ENCODE results near the gene YJEFN3.

DNA sequence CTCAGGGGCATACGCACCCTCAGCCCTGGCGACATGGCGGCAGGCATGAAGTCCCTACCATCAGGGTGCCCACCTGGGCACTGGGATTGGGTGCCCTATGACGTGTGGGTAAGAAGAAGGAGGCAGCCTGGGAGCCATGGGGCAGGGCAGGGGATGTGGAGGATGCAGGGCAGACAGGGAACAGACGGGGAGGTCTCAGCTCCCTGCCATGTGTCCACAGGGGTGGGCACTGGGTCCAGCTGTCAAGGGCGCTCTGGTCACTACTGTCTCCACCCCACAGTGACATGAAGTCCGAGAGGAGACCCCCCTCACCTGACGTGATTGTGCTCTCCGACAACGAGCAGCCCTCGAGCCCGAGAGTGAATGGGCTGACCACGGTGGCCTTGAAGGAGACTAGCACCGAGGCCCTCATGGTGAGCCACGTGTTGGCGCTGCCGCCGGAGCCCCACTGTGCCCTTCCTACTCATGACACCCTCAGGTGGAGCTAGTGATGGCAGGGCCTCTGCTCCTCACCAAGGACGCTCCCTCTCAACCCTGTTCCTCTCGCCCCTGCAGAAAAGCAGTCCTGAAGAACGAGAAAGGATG is 36.6 kb upstream of the YJEFN3 start:
- no peak for TF ChIP-seq CTCF (optimal IDR thresholded peaks at IDR 0.05 in 1 of 3, IDR thresholded peaks at IDR 0.05 in 1 of 3, conservative IDR thresholded peaks at IDR 0.05 in 1 of 3; ENCODE audit: extremely low read depth in 1 of 3, insufficient read depth in 2 of 3, low read length in 3 of 3)
- no peak for TF ChIP-seq EZH2 (IDR thresholded peaks at IDR 0.05; ENCODE audit: low read length)
